ENCODE results near the gene PNMA6F.

- TF ChIP-seq EZH2 (IDR thresholded peaks at IDR 0.05; ENCODE audit: insufficient read depth, low read length), result no peak
- no peak for TF ChIP-seq CTCF (IDR thresholded peaks at IDR 0.05; ENCODE audit: insufficient read depth, low read depth, low read length)
Measured at GRCh38 chrX:153353416-153353815, 31.8 kb upstream of the PNMA6F start.

All from astrocyte (in vitro differentiated cells and primary cell).